IMR-90 (cell line): Measurements from ENCODE around the gene VWA8. TPM values are rescaled to one million over a fixed set of nuclear protein-coding genes. Genes with fewer than 3 reads are reported as not detected.

ENCODE experiments used
- ATAC-seq: fragments of 200-7000 bp; cut with Tn5 transposase; 2 replicates; pipeline ENCODE4 v1.9.1; 2020; ENCODE audit warnings: low read depth, mild to moderate bottlenecking, moderate library complexity
- BruUV-seq: library from RNA; stranded (reverse); fragments of 400-500 nt; replicated peaks from 2 replicates; lab custom pipeline; 2021; lab: Mats Ljungman, UMichigan
- CTCF ChIA-PET: fragments of 300-600 bp; formaldehyde crosslinking; extraction: SDS; loops from one replicate; lab custom pipeline; 2021; ENCODE audit warnings: antibody characterized with exemption; lab: Yijun Ruan, JAX
- POLR2A ChIA-PET: fragments of 300-600 bp; sonication (Branson Sonifier 250); formaldehyde crosslinking; loops from one replicate; lab custom pipeline; 2022; ENCODE audit warnings: antibody characterized with exemption; ENCODE audit not compliant: unreplicated experiment; lab: Charles Lee
- DNase-seq: peaks from one replicate; pipeline ENCODE4 v3.0.0; 2013
- H2AFZ ChIP-seq: replicated peaks from 2 replicates; pipeline ENCODE3; 2013; ENCODE audit warnings: low read length, mild to moderate bottlenecking; ENCODE audit not compliant: poor library complexity
- H2AK5ac ChIP-seq: 2 replicates; pipeline ENCODE4 v1.6.1; 2013; ENCODE audit warnings: low read depth, low read length, inconsistent platforms
- H2AK9ac ChIP-seq: replicated peaks from 2 replicates; pipeline ENCODE3; 2013; ENCODE audit warnings: mild to moderate bottlenecking, low read depth, low read length, moderate library complexity; ENCODE audit not compliant: poor library complexity
- H2BK120ac ChIP-seq: 2 replicates; pipeline ENCODE4 v1.6.1; 2013; ENCODE audit warnings: low read depth, low read length, inconsistent platforms
- H2BK15ac ChIP-seq: 3 replicates; pipeline ENCODE4 v1.6.1; 2013; ENCODE audit warnings: low read depth, low read length, inconsistent platforms
- H2BK20ac ChIP-seq: 2 replicates; pipeline ENCODE4 v1.6.1; 2013; ENCODE audit warnings: low read depth, mild to moderate bottlenecking, inconsistent platforms, low read length, moderate library complexity
- H2BK5ac ChIP-seq: 2 replicates; pipeline ENCODE4 v1.6.1; 2013; ENCODE audit warnings: mild to moderate bottlenecking, low read depth, low read length, inconsistent platforms; ENCODE audit not compliant: poor library complexity, severe bottlenecking
- H3K14ac ChIP-seq: replicated peaks from 2 replicates; pipeline ENCODE4 v1.6.1; 2013; ENCODE audit warnings: low read depth, low read length, inconsistent platforms
- H3K18ac ChIP-seq: 2 replicates; pipeline ENCODE4 v1.6.1; 2013; ENCODE audit warnings: low read depth, low read length, control low read depth
- H3K23ac ChIP-seq: 2 replicates; pipeline ENCODE4 v1.6.1; 2013; ENCODE audit warnings: low read depth, low read length, inconsistent platforms
- H3K27ac ChIP-seq: 2 replicates; pipeline ENCODE4 v1.5.1; 2013; ENCODE audit warnings: mild to moderate bottlenecking, control low read depth, low read length; ENCODE audit not compliant: insufficient read depth
- H3K27me3 ChIP-seq: 2 replicates; pipeline ENCODE4 v1.6.1; 2013; ENCODE audit warnings: low read length; ENCODE audit not compliant: control insufficient read depth, insufficient read depth
- H3K36me3 ChIP-seq: 2 replicates; pipeline ENCODE4 v1.6.1; 2013; ENCODE audit warnings: low read length, mixed read lengths; ENCODE audit not compliant: control insufficient read depth, insufficient read depth
- H3K4ac ChIP-seq: 2 replicates; pipeline ENCODE4 v1.6.1; 2013; ENCODE audit warnings: low read depth, low read length, inconsistent platforms
- H3K4me1 ChIP-seq: 2 replicates; pipeline ENCODE4 v1.6.1; 2013; ENCODE audit warnings: low read length, mixed read lengths; ENCODE audit not compliant: control insufficient read depth, insufficient read depth
- H3K4me2 ChIP-seq: 2 replicates; pipeline ENCODE4 v1.6.1; 2013; ENCODE audit warnings: low read depth, mild to moderate bottlenecking, control low read depth, low read length, moderate library complexity
- H3K4me3 ChIP-seq: 2 replicates; pipeline ENCODE4 v1.5.1; 2013; ENCODE audit warnings: low read depth, mild to moderate bottlenecking, control low read depth, low read length, moderate library complexity; ENCODE audit not compliant: insufficient read depth
- H3K56ac ChIP-seq: 2 replicates; pipeline ENCODE4 v1.6.1; 2013; ENCODE audit warnings: low read length, inconsistent platforms; ENCODE audit not compliant: insufficient read depth; ENCODE audit errors: extremely low read depth
- H3K79me1 ChIP-seq, 2 experiments: 2 replicates each; pipeline ENCODE4 v1.6.1; 2013; ENCODE audit warnings: low read length in 2 of 2, inconsistent platforms in 1 of 2, low read depth in 1 of 2
- H3K9ac ChIP-seq: 2 replicates; pipeline ENCODE4 v1.6.1; 2013; ENCODE audit warnings: low read depth, low read length, control low read depth
- H3K9me1 ChIP-seq: 2 replicates; pipeline ENCODE4 v1.6.1; 2013; ENCODE audit warnings: low read length, inconsistent platforms; ENCODE audit not compliant: insufficient read depth
- H3K9me3 ChIP-seq: 2 replicates; pipeline ENCODE4 v1.6.1; 2013; ENCODE audit warnings: low read length; ENCODE audit not compliant: control insufficient read depth, insufficient read depth
- H4K20me1 ChIP-seq: 2 replicates; pipeline ENCODE4 v1.6.1; 2013; ENCODE audit warnings: low read length, inconsistent platforms; ENCODE audit not compliant: insufficient read depth
- H4K5ac ChIP-seq: 2 replicates; pipeline ENCODE4 v1.6.1; 2013; ENCODE audit warnings: mild to moderate bottlenecking, low read depth, low read length, control low read depth
- H4K8ac ChIP-seq, 2 experiments: 2 replicates each; pipeline ENCODE4 v1.6.1; 2013; ENCODE audit warnings: low read depth in 2 of 2, low read length in 2 of 2, control low read depth in 1 of 2, inconsistent platforms in 1 of 2
- H4K91ac ChIP-seq: 2 replicates; pipeline ENCODE4 v1.6.1; 2013; ENCODE audit warnings: low read depth, low read length, inconsistent platforms; ENCODE audit not compliant: insufficient read depth
- MAZ ChIP-seq: IDR thresholded peaks from 2 replicates; pipeline ENCODE4 v1.6.1; 2012; ENCODE audit warnings: low read depth, mild to moderate bottlenecking, low read length, improper control_type of control experiment, moderate library complexity, borderline replicate concordance
- WGBS, 2 experiments: methylation state at CpG; one replicate each; pipeline versions ENCODE4 v1.1.5 to v1.1.7; 2013; ENCODE audit warnings: missing lambda C conversion rate in 2 of 2; ENCODE audit not compliant: insufficient read length in 1 of 2; ENCODE audit errors: extremely low coverage in 2 of 2; 5-methylcytosine and 5-hydroxymethylcytosine counted together
- dilution Hi-C: fragments of 300-500 bp; cut with HindIII; formaldehyde crosslinking; loops from one replicate; pipeline ENCODE4 v1.14.3; 2018; ENCODE audit warnings: low sequenced_read_pairs; ENCODE audit not compliant: unreplicated experiment
- in situ Hi-C: fragments of 300-500 bp; cut with MboI; formaldehyde crosslinking; loops from 3 replicates; pipeline ENCODE4 v1.14.3; 2019; ENCODE audit warnings: low sequenced_read_pairs, inconsistent platforms, mixed read lengths
- intact Hi-C: fragments of 100-400 bp; cut with micrococcal nuclease; formaldehyde crosslinking; loops from 2 replicates; pipeline ENCODE4 v1.10.0; 2022
- polyA plus RNA-seq, 3 experiments: library from polyadenylated mRNA; depleted of rRNA; stranded (reverse); fragments of >200 nt; gene quantifications; 2 replicates each; pipeline ENCODE4 v1.2.3, GENCODE V29; 2012; ENCODE audit warnings: low replicate concordance in 1 of 3
- total RNA-seq: library from RNA; depleted of rRNA; stranded (reverse); fragments of >200 nt; gene quantifications from 2 replicates; pipeline ENCODE4 v1.2.3, GENCODE V29; 2012

Gene VWA8
- total and polyA plus RNA-seq, 2 of the 4 experiments (the other 2 are of a cell fraction), result 5.9 to 18.3 TPM

DNA sequence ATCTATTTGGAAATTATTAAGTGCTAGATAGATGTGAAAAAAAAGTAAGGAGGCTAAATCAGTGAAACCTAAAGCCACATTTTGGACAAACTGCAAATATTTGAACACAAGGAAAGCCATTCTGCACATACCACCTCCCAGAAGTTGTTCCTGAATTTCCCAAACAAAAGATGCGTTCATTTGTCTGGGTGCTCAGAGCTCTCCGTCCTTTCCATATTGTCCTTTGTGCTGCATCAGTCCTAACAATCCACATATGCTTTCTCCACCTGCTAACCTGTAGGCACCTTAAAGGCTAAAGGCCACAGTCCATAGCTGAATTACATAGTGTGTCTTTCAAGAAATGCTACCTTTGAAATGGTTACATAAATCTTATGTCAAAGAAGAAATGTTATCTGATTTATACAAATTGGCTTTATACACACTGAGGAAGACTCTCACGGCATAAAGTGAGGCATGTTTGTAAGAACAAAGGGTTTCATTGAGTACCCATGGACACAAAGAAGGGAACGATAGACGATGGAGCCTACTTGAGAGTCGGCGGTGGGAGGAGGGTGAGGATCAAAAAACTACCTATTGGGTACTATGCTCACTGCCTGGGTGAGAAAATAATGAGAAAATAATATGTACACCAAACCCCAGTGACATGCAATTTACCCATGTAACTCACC is 321.5 kb downstream of the VWA8 start:
- ATAC-seq (no peak), DNase-seq (no peak)
- H3K27ac ChIP-seq, result peak overlapping the region; percentile 81; the same call in 1 of the 2 replicates
- peaks cover 25% of the 10 kb centered on the region for H3K4me1 ChIP-seq
- H3K27me3 ChIP-seq, result no peaks in the 10 kb centered on the region
- H3K4me3 ChIP-seq, result no peak overlapping the region
- POLR2A ChIA-PET, result no interaction called here
- intact Hi-C loops, result no loop called here
- H2BK5ac ChIP-seq, result peak overlapping the region; percentile 69
- CTCF ChIA-PET, result no interaction called here
- H3K9ac ChIP-seq, result no peak overlapping the region
- no peak overlapping the region for H2AFZ ChIP-seq
- H3K56ac ChIP-seq, result peak overlapping the region; percentile 53
- H2AK5ac ChIP-seq, result peak overlapping the region; percentile 86
- H2BK15ac ChIP-seq, result peak overlapping the region; percentile 87
- H4K20me1 ChIP-seq, result no peaks in the 10 kb centered on the region
- no peaks in the 10 kb centered on the region for H3K9me3 ChIP-seq
- peaks cover 3 to 14% of the 10 kb centered on the region in 2 experiments; a peak in 3 of 4 replicates for H3K79me1 ChIP-seq
- H3K18ac ChIP-seq, result peak overlapping the region; percentile 97
- H3K4ac ChIP-seq, result peak overlapping the region; percentile 70
- no TSS peak for BruUV-seq
- TF ChIP-seq MAZ, result no peak
- peak overlapping the region; percentile 10 for H3K23ac ChIP-seq
- H2BK20ac ChIP-seq, result peak overlapping the region; percentile 97
- no peak overlapping the region for H2AK9ac ChIP-seq
- dilution Hi-C loops, result no loop called here
- peak overlapping the region; percentile 70 to 80 for H4K8ac ChIP-seq
- peak overlapping the region; percentile 89 for H4K91ac ChIP-seq
- H2BK120ac ChIP-seq, result peak overlapping the region; percentile 84
- peak overlapping the region; percentile 81 for H4K5ac ChIP-seq
- in situ Hi-C loops, result loop anchor here (25.0 kb wide), 1 partner anchor 177 kb away; the partner anchor contains the start of gene RGCC
- H3K4me2 ChIP-seq, result no peak overlapping the region
- no CpG with 5 or more reads among the region's 7 CpGs for WGBS, 2 experiments
- H3K9me1 ChIP-seq, result peaks cover 19% of the 10 kb centered on the region
- H3K14ac ChIP-seq, result peak overlapping the region; percentile 34
- no peaks in the 10 kb centered on the region for H3K36me3 ChIP-seq
